ENCODE results near the gene DCBLD1.

Gene DCBLD1

GRCh38 chr6:117573006-117573680 is 90.7 kb downstream of the DCBLD1 start:
- H3K4me1 Mint-ChIP-seq, result peaks cover 6% of the 10 kb centered on the region
- H3K4me3 Mint-ChIP-seq, result no peak overlapping the region
- H3K27me3 Mint-ChIP-seq, result no peaks in the 10 kb centered on the region
- H3K9me3 Mint-ChIP-seq, result no peaks in the 10 kb centered on the region
- H3K27ac Mint-ChIP-seq, result no peak overlapping the region
- peaks cover 7% of the 10 kb centered on the region for H3K36me3 Mint-ChIP-seq

GRCh38 chr6:117574198-117574597 is 91.7 kb downstream of the DCBLD1 start:
- Mint-ChIP-seq H3K27ac (no peak overlapping the region), H3K27me3 (no peaks in the 10 kb centered on the region), H3K36me3 (peaks cover 7% of the 10 kb centered on the region), H3K9me3 (no peaks in the 10 kb centered on the region), H3K4me1 (peaks cover 11% of the 10 kb centered on the region), H3K4me3 (no peak overlapping the region)

- H3K4me3 Mint-ChIP-seq, result no peak overlapping the region
- H3K9me3 Mint-ChIP-seq, result no peaks in the 10 kb centered on the region
- peaks cover 21% of the 10 kb centered on the region for H3K36me3 Mint-ChIP-seq
- peaks cover 48% of the 10 kb centered on the region for H3K4me1 Mint-ChIP-seq
- H3K27me3 Mint-ChIP-seq, result no peaks in the 10 kb centered on the region
- no peak overlapping the region for H3K27ac Mint-ChIP-seq
Measured at GRCh38 chr6:117585647-117586046, 103.2 kb downstream of the DCBLD1 start.

- peaks cover 28% of the 10 kb centered on the region for H3K4me1 Mint-ChIP-seq
- H3K4me3 Mint-ChIP-seq, result no peak overlapping the region
- no peak overlapping the region for H3K27ac Mint-ChIP-seq
- no peaks in the 10 kb centered on the region for H3K27me3 Mint-ChIP-seq
- H3K9me3 Mint-ChIP-seq, result no peaks in the 10 kb centered on the region
- H3K36me3 Mint-ChIP-seq, result peaks cover 17% of the 10 kb centered on the region
Measured at GRCh38 chr6:117590447-117590846, 108.0 kb downstream of the DCBLD1 start.

GRCh38 chr6:117591405-117591804 is 108.9 kb downstream of the DCBLD1 start:
- Mint-ChIP-seq H3K9me3 (no peaks in the 10 kb centered on the region), H3K4me1 (peaks cover 21% of the 10 kb centered on the region), H3K4me3 (no peak overlapping the region), H3K27ac (no peak overlapping the region), H3K36me3 (peaks cover 25% of the 10 kb centered on the region), H3K27me3 (no peaks in the 10 kb centered on the region)

- peaks cover 5% of the 10 kb centered on the region for H3K9me3 Mint-ChIP-seq
- no peak overlapping the region for H3K4me3 Mint-ChIP-seq
- no peaks in the 10 kb centered on the region for H3K27me3 Mint-ChIP-seq
- H3K4me1 Mint-ChIP-seq, result peaks cover 25% of the 10 kb centered on the region
- peaks cover 30% of the 10 kb centered on the region for H3K36me3 Mint-ChIP-seq
- H3K27ac Mint-ChIP-seq, result no peak overlapping the region
Measured at GRCh38 chr6:117592983-117593759, 110.7 kb downstream of the DCBLD1 start.

GRCh38 chr6:117595099-117595923 is 112.8 kb downstream of the DCBLD1 start:
- Mint-ChIP-seq H3K27me3 (no peaks in the 10 kb centered on the region), H3K36me3 (peaks cover 34% of the 10 kb centered on the region), H3K9me3 (peaks cover 5% of the 10 kb centered on the region), H3K4me3 (no peak overlapping the region), H3K27ac (no peak overlapping the region), H3K4me1 (peaks cover 40% of the 10 kb centered on the region)

GRCh38 chr6:117597755-117598154 is 115.3 kb downstream of the DCBLD1 start:
- peaks cover 30% of the 10 kb centered on the region for H3K36me3 Mint-ChIP-seq

More at GRCh38 chr6:117597755-117598154, 115.3 kb downstream of the DCBLD1 start:
- no peaks in the 10 kb centered on the region for H3K27me3 Mint-ChIP-seq
- H3K4me3 Mint-ChIP-seq, result peak overlapping the region; percentile 39
- H3K27ac Mint-ChIP-seq, result no peak overlapping the region
- H3K4me1 Mint-ChIP-seq, result peaks cover 41% of the 10 kb centered on the region
- peaks cover 5% of the 10 kb centered on the region for H3K9me3 Mint-ChIP-seq
